GM21576 (cell line): ENCODE data around the gene HGFAC.

Experiments
- ATAC-seq: cut with Tn5 transposase; IDR thresholded peaks from one replicate; pipeline ENCODE4 v1.9.1; 2021; ENCODE audit warnings: mild to moderate bottlenecking, moderate library complexity; ENCODE audit not compliant: unreplicated experiment

Gene HGFAC

GRCh38 chr4:3423406-3423805 is 18.4 kb upstream of the HGFAC start:
- ATAC-seq: no peak

GRCh38 chr4:3423952-3424351 is 17.8 kb upstream of the HGFAC start:
- ATAC-seq: no peak

GRCh38 chr4:3424522-3425095 is 17.2 kb upstream of the HGFAC start:
- no peak for ATAC-seq

GRCh38 chr4:3426465-3427133 is 15.2 kb upstream of the HGFAC start:
- no peak for ATAC-seq

GRCh38 chr4:3427134-3427476 is 14.7 kb upstream of the HGFAC start:
- no peak for ATAC-seq

- no peak for ATAC-seq
Measured at GRCh38 chr4:3427706-3428446, 13.9 kb upstream of the HGFAC start.

GRCh38 chr4:3429651-3430050 is 12.1 kb upstream of the HGFAC start:
- ATAC-seq: no peak

- ATAC-seq: no peak
Measured at GRCh38 chr4:3430524-3430923, 11.2 kb upstream of the HGFAC start.

GRCh38 chr4:3431446-3431993 is 10.2 kb upstream of the HGFAC start:
- no peak for ATAC-seq

GRCh38 chr4:3432381-3432790 is 9.4 kb upstream of the HGFAC start:
- no peak for ATAC-seq

- ATAC-seq: no peak
Measured at GRCh38 chr4:3433138-3433869, 8.5 kb upstream of the HGFAC start.

GRCh38 chr4:3434881-3435685 is 6.7 kb upstream of the HGFAC start:
- ATAC-seq: no peak

GRCh38 chr4:3435686-3435956 is 6.1 kb upstream of the HGFAC start:
- ATAC-seq: no peak

GRCh38 chr4:3436048-3436797 is 5.5 kb upstream of the HGFAC start:
- no peak for ATAC-seq

- ATAC-seq: no peak
Measured at GRCh38 chr4:3436798-3437581, 4.8 kb upstream of the HGFAC start.

- no peak for ATAC-seq
Measured at GRCh38 chr4:3437582-3437936, 4.2 kb upstream of the HGFAC start.

GRCh38 chr4:3437998-3438846 is 3.5 kb upstream of the HGFAC start:
- ATAC-seq: no peak

- no peak for ATAC-seq
Measured at GRCh38 chr4:3438847-3439180, 3.0 kb upstream of the HGFAC start.

- no peak for ATAC-seq
Measured at GRCh38 chr4:3439391-3439790, 2.4 kb upstream of the HGFAC start.
